NCI-H2227 (cell line): ENCODE results near the gene ARL15.
A peak's percentile ranks its signal among the peaks of the same experiment; 100 is the strongest.

Experiments
- DNase-seq: peaks from one replicate; lab custom pipeline; 2025; ENCODE audit not compliant: unreplicated experiment; lab: John Stamatoyannopoulos, UW

The ARL15 gene

DNA sequence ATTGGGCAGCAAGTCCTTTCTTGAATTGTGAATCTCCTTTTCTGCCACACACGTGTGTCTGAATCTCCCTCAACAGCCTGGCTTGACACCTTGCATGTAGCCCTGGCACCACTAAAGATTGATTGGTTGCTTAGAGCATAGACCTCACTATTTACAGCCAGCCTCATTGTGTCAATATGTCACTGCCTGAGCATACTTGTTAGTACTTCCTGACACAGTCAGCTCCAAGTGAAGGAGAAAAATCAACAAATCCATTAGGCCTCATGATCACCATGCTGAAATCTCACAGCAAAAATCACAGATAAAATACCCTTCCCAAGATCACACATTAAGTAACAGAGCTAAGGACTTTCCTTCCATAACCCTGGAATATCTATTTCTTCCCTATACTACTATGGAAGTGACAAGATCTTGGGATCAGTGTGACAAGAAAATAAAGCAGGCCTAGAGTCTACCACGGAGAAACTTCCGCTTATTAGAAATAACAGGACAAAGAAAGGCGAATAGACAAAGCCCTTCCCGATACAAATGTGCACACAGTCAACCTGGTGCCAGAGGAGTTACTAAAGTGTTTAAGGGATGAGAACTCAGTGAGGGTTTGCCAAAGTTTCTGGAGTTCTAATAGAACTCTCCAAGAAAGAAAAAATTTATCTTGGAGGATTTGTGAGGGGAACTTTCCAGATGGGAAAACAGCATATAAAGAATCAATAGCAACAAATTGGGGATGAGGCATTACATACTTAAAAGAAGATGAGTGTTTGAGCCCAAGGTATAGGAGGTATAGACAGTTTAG is 5.6 kb upstream of the ARL15 start:
- DNase-seq: no peak

DNA sequence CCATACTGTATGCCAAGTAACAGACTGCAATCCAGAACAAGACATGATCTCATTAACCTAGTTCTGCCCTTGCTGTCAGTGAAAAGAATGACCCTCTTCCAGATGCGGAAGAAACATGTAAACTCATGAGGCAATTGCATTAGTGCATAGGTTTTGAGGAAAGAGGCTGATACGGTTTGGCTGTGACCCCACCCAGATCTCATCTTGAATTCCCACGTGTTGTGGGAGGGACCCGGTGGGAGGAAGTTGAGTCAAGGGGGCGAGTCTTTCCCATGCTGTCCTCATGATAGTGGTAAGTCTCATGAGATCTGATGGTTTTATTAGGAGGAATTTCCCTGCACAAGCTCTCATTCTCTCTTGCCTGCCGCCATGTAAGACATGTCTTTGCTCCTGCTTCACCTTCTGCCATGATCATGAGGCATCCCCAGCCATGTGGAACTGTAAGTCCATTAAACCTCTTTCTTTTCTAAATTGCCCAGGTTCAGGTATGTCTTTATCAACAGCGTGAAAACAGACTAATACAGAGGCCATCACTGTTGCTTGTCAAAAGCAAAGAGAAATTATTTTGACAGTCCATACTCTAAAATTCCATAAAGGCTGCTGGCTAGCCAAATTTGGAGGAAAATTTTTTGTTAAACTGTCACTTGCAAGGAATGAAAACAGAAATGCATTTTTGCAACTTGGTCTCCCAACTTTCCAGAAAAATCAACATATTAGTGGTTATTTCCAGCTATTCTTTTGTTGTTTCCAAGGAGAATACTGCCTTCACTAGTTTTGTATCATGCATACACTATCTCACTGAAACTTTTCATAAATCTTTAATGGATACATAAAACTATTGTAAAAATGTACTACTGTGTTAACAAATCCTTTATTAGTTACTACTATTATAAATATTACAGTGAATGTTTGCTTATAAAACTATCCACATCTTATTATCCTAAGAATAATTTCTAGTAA is 3.2 kb upstream of the ARL15 start:
- DNase-seq: no peak

DNA sequence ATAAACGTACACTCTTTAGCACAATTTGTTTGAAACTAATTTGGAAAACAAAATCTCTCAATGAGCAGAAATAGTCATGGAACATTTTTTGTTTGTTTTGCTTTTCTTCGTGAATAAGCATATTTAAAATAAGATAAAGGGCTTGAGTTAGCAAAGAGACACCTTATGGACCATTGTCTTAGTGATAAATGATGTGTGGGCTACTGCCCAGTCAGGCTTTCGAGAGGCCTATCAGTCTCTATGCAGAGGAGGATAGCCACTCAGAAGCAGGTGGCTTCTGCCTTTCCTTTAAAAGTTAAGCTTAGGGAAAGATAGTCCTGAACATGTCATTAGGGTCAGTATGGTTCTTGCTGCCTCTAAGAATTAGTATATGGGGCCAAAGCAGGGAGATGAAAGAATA is 2.1 kb upstream of the ARL15 start:
- DNase-seq: no peak

DNA sequence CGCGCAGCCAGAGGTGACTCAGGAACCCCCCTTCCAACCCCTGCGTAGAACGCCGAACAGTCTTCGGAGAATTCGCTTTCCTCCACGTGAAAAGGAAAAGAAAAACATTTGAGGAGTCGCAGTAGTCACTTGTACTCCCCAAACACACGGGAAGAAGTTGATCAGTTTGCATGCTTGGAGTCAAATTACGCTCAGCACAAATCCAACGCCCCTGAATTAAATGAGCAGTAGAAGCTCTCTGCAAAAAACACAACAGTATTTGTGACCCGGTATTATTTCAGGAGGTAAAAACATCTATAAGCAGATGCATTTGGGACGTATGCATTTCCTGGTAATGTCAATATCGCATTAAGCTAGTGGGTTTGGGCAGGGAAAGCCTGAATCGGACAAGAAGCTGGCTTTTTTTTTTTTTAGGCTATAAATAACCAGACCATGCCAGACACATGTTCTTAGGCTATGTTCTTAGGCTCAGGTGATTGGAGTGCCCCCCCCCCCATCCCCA is 854 bp upstream of the ARL15 start:
- no peak for DNase-seq

DNA sequence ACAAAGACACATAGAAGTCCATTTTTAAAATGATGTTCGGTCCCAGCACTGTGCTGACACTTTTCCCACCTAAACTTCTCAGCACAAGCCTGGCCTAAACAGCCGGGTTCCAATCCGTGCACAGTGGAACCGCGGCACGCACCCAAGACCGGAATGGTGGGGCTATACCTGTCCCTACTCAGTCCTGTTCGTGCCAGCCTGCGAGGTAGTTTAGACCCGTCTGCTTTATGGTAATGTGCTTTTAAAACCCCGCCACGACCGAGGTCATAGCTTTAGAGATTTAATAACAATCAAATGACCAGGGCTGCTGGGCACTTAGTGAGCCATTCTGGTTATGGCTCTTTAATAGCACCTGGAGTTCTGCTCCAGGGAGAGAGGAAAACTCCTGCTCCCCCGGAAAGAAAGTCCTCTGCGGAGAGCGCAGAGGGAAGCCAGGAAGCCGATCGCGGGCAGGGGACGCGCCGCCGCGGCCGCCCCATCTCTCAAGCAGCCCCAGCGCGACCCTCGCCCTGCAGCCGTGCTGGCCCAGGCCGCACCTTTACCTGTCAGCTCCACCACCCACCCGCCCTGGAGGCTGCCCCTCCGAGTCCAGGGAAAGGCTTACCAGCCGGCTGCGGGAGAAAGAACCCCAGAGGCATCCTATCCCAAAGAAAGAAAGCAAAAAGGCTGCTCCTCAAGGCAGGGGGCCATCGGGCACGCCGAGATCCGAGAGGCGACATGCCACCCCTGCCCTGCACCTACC is 511 bp downstream of the ARL15 start:
- DNase-seq: peak; percentile 22

DNA sequence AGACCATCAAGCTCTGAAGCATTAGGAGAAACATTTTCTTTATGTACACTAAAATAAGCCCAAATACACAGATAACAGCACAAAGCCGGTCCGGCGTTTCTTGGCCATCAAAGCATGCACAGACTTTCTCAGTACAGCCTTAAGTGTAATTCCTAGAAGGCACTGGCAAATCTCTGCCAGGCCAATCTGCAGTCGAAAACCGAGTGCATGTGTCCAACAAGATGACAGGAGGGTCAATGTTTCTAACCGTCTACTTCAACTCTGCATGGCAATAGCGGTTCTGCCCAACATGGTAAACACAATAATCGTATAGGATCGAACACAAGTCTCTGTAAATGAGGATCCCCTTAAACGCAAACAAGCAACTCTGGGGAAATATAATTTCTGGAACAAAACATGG is 1.1 kb downstream of the ARL15 start:
- DNase-seq: no peak

DNA sequence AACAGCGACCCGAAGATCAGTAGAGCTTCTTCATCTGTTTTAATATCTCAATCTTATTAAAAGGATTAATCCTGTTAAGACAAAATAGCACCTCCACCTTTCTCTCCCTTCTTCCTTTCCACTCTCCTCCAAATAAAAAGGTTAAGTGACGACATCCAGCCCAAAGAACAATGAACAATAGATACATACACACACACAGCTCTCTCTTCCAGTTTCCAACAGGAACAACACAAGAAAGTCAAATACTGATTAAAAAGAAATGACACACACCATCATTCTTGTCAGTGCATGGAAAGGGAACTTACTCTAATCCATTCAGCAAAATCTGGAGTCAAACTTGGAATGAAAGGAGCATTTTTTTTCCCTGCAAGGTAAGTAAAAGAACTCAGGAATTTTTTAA is 2.8 kb downstream of the ARL15 start:
- no peak for DNase-seq

DNA sequence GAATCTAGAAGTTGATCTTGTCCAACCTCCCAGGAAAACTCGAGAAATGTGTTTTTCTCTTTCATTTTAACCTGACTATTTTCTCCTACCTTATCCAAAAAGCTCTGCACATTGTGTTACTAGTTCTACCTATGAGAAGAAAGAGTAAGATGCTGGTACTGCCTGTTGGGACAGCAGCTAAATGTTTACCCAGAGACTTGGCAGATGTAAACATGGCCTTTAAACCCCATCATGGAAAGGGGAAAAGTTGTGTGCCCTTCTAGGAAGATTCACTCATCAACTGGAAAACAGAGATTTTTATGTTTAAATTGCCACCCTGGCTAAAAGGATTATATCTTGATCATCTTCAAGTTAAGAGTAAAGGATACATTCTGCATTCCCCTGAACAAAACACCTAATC is 3.5 kb downstream of the ARL15 start:
- no peak for DNase-seq

DNA sequence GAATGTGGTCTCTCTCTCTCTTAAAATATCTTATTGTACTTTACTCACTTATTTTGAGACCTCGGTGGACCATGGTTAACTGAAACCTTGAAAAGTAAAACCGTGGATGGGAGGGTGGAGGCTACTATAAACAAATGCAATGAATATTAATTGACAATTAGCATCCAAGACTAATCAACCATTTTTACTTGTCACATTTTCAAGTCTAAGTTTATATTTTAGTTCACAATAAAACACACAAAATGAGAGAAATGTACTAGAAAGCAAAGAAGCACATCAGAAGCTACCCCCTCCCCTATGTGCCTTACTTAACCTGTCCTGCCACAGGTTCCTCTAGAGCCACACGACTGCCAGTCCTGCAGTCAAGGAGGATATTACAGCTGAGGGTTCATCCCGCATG is 4.6 kb downstream of the ARL15 start:
- no peak for DNase-seq

DNA sequence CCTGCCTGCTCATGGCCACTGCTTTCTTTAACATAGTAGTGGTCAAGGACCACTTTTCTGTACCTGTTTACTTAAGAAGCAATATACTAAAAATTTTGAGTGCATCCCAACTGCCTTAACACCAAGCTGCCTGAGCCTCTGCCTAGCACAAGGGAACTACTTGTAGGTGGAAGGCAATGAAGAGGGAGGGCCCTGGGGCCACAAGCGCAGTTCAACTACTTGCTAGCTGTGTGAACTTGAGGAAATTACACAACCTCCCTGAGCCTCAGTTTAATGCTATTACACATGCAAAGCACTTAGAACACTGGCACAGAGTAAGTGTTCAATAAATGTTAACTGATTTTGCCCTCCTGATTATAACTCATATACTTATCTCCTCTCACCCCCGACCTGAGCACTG is 6.3 kb downstream of the ARL15 start:
- DNase-seq: no peak

DNA sequence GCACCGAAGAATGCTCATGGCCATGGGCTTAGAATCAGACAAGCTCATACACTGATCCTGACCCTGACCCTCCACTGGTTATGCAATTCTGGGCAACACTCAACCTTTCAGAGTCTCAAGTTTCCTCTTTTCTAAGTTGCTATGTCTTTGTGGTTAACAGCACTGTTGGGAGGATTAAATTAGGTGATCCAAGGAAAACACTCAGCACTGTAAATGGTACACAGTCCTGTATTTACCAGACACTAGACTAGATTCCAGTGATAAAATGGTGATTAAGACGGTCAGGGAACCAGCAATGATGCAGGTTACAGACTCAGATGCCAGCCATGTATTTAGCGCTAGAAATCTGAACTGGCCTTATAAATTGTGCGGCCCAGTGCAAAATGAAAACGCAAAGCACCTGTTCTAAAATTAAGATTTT is 8.1 kb downstream of the ARL15 start:
- no peak for DNase-seq

DNA sequence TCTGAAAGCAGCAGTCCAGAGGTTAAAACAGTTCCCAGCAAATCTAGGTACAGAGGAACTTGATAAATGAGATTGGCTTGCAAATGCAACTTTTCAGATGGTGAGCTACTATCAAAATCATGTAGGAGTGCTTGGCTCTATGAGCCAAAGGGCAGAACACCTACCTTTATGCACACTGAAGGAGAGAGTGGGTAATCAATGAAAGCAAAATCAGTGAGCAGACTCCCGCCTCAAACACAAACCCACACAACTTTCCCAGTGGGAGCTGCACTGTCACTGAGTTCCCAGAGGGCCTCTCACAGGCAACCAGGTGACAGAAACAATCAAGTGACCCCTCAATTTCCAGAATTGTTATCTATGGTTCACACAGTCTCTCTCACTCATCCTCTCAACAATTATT is 8.5 kb downstream of the ARL15 start:
- no peak for DNase-seq

DNA sequence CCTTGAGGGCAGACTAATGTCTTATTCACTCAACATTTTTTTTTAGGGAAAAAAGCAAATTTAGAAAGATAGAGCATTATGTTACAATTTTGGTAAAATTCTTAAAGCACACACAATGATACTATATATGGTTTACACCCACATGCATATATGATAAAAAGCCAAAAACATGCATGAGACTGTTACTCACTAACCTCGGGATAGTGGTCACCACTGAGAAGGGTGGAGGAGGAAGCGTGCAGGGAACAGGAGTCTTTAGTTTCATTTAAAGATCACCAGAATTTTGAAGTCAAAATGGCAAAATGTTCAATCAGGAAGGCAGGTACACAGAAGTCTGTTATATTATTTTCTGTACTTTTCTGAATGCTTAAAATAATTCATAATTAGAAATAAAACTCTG is 9.2 kb downstream of the ARL15 start:
- no peak for DNase-seq

DNA sequence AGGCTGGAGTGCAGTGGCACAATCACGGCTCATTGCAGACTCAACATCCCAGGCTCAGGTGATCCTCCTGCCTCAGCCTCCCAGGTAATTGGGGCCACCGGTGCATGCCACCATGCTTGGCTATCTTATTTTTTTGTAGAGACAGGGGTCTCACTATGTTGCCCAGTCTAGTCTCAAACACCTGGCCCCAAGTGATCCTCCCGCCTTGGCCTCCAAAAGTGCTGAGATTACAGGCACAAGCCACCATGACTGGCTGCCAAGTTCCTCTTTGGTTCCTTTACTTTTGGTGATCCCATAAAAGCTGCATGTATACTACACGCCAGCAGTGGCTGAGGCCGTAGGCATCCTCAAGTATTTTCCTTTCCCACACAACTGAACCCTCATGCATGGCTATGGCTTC is 11.4 kb downstream of the ARL15 start:
- DNase-seq: no peak

DNA sequence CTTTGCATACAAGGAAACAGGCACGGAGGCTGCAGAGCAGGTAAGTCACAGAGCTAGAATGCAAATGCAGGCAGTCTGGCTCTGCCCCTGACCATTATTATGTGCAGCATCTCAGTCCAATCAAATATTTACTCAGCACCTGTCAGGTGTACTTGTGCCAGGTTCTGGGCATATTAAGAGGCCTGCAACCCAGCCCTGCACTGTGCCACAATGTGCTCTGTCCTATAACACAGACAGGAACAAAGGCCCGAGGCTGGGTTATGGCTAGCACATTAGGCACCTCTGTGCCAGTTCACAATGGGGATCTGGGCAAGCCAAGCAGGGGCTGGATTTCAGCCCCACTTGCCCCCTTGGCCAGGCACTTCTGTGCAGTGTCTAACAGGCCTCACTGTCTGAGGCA is 14.0 kb downstream of the ARL15 start:
- DNase-seq: no peak

DNA sequence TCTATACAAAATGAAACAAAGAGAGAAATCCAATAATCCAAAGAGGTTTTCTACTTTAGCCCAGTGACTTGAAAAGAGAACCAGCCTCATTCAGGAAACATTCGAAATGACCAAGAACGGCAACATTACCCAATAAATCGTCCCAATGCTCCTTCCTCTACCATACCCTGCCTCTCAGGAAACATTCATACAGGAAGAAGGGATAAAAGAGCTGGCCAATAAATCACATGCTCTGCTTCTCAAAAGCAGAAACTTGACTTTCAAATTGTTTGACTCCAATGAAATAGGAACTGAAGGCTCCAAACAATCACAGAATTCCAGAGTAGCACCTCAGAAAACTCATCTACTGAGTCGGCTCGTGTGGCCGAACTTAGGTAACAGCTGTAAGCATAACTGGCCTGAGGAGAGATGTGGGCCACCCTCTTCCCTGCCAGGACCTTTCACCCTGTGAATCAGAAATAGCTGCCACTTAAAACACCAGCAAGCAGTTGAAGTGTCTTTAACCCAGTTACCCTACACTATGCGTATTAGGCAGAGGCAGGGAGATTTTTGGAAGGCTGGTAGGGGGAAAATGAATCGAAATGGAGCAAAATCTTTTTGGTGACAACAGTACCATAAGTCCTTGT is 14.6 kb downstream of the ARL15 start:
- no peak for DNase-seq

DNA sequence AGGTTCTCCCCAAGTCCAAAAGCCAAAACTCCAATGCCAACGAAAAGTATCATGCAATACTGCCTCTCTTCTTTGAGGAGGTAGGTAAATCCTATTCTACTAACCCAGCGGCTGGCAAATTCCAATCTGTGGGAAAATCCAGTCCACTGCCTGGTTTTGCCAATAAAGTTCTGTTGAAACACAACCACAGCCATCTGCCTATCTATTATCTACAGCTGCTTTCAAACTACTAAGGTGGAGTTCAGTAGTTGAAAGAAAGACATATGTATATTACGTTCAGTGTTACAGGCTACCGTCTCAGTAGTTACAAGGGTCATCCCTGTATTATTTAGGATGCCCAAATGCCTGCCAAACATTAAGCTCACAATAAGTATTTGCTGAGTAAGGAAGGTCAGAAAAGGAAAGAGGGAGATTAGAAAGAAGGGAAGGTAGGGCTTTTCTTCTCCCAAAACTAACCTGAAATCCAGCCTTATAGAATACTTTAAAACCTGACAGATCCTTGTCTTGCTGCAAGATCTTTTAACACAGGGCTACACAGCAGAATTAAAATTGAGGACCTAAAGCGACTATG is 16.2 kb downstream of the ARL15 start:
- no peak for DNase-seq

DNA sequence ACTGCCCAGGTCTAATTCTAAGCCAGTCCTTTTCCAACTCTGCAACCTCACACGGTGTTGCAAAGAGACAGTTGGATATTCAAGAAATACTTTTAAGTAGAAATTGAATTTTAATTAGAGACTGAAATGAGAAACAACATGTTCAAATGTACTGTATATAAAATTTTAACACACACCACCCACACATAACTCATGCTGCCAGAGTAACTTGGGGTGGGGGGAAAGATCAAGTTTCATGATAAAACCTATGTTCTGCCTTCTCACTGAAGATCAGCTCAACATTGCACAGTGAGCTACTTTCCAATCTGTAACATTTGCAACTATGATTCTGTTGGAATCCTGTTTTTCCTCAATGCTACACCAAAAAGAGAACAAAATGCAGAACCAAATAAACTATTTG is 17.5 kb downstream of the ARL15 start:
- DNase-seq: no peak

DNA sequence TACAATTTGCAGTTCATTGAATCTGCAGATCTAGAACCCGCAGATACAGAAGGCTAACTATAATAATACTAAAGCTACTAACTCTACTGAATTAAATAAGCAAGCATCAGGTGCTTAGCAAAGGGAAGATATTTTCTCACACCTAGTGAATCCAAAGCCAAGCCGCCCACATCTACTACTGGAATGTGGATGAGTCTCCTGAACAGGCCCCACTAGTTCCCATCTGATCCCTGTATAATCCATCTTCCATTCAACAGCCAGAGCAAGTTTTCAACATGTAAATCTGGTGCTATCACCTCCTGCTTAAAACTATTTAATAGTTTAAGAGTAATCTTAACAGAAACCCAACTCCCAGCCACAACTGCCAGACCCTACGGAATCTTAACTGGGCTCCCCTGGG is 18.9 kb downstream of the ARL15 start:
- DNase-seq: no peak

DNA sequence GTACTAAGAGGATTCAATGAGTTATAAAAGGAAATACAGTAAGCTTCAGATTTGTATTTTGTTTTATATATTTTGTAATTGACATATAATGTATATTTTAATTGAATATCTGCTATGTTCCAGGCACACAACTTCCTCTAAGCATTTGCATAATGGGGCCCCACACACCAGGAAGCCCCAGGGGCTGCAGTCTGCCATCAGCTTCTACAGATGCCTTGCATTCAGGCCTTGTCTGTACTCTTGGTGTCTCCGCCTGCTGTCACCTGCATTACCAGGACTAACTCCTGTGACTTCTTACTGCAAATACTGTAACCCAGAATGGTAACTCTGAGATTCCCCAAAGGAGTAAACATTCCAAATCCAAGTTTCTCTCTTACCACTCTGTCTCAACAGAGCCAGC is 20.6 kb downstream of the ARL15 start:
- DNase-seq: no peak
